NCI-H774 (cell line): ENCODE data around the gene LMF2.

Source experiments
- DNase-seq: peaks from one replicate; lab custom pipeline; 2025; lab: John Stamatoyannopoulos, UW

LMF2 gene

GRCh38 chr22:50461979-50462540 lies 45.4 kb downstream of the LMF2 start:
- no peak for DNase-seq

GRCh38 chr22:50461536-50461935 lies 46.0 kb downstream of the LMF2 start:
- DNase-seq, result no peak

- DNase-seq, result no peak
Measured at GRCh38 chr22:50460938-50461337, 46.6 kb downstream of the LMF2 start.

- DNase-seq, result no peak
Measured at GRCh38 chr22:50459496-50460140, 47.9 kb downstream of the LMF2 start.

GRCh38 chr22:50459016-50459415 lies 48.5 kb downstream of the LMF2 start:
- DNase-seq, result no peak

- no peak for DNase-seq
Measured at GRCh38 chr22:50456466-50457234, 50.9 kb downstream of the LMF2 start.

GRCh38 chr22:50456026-50456425 lies 51.5 kb downstream of the LMF2 start:
- DNase-seq, result no peak

GRCh38 chr22:50455201-50455600 lies 52.3 kb downstream of the LMF2 start:
- no peak for DNase-seq

- no peak for DNase-seq
Measured at GRCh38 chr22:50454556-50455075, 52.9 kb downstream of the LMF2 start.
